HG03060 (cell line): ENCODE results near the gene DHPS.
"Not testable (repeated sequence)": the region's sequence is repeated elsewhere in the genome, so short reads cannot be mapped to it uniquely, and the experiment has no call there.

Experiments used
- ATAC-seq: cut with Tn5 transposase; IDR thresholded peaks from one replicate; pipeline ENCODE4 v1.9.1; 2021; ENCODE audit warnings: low read depth, moderate number of reproducible peaks; ENCODE audit not compliant: unreplicated experiment

DHPS gene

DNA sequence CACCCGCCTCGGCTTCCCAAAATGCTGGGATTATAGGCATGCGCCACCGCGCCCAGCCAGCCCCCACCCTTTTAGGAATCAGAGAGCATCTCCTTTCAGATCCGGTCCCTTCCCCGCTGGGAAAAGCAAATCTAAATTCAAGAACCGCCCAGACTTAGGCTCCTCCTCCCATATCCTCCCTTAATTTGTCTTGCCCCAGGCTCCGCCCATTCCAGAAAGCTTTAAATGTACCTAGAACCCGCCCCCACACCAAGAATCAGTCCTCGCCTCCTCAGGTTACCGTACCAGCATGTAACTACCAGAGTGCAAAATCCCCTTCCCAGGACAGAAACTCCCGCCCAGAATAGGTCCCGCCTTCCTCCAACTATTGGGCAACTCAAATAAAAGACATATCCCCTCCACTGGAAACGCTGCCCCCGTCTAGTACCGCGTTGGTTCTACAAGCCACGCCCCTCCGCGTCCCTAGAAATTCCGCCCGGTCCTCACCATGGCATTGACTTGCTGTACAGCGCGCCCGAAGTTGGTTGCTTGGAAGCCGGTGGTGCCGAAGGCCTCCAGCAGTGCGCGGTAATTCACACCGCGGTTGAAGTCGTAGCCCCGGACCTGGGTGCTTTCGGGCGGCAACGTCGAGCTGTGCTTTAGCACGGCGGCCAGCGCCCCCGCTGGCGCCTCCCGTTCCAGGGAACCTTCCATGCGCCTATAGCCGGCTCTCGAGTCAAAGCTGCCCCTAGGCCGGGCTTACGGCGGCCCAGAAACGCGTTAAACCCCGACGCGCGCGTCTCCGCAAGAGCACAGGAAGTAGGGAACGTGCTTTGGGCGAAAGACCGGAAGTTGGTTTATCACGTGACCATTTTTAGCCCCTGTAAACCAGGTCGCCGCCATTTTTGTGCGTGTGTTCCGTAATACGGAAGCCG, at the start of gene DHPS:
Gene DHPS, minus strand, starts transcription at position 807 of the 914 bp plus-strand sequence. Its CDS starts 114 bp downstream, at position 693.
- peak; percentile 76 for ATAC-seq

DNA sequence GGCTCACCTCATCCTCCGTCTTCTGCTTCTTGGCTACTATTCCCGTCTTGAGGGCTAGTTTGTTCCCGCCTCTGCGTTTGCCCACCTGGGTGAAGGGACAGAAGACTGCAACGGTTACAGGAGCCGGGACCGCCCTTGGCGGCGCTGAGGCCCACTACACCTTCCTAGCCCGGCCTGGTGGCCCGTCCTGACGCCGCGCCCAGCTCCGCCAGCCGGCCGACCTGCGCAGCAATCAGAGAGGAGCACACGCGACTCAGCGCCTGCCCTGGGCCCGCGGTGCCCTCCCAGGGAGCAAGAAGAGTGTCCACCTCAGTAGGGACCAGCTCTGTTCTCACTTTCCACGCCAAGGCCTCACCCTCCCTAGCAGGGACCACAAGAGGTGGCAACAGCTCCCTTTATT, 49.7 kb upstream of the DHPS start:
- no peak for ATAC-seq

DNA sequence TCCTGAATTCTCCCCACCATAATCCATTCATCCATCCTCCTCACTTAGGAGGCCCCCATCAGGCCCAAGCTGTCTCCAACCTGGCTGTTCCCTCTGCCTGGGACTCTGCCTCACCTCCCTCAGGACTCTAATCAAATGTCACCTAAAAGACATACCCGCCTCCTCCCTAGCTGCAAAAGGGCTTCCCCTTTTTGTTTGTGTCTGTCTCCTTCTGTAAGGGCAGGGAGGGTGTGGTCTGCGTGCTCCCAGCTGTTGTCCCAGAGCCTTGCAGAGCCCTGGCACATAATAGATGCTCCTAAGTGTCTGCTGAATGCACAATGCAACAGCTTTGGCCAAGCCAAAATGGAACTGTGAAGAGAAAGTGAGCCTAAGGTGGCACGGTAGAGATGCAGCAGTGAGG, 48.4 kb upstream of the DHPS start:
- no peak for ATAC-seq

DNA sequence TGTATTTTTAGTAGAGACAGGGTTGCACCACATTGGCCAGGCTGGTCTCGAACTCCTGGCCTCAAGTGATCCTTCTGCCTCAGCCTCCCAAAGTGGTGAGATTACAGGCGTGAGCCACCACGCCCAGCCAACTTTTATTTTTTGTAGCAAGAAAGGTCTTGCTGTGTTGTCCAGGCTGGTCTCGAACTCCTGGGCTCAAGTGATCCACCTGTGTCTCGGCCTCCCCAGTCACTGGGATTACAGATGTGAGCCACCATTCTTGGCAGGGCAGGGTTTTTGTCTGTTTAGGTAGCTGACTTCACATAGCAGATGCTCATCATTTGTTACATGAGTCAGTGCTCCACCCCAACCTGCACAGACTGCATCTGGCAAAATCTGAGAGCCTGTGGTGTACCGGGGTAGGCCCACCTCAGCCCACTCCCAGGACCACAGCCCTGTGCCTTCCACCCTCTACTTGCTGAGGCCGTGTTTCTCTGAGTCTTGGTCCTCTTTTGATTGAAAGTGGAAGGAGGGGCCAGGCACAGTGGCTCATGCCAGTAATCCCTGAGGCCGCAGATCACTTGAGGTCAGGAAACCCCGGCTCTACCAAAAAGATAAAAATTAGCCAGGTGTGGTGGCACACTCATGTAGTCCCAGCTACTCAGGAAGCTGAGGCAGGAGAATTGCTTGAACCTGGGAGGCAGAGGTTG, 46.2 kb upstream of the DHPS start:
- no peak for ATAC-seq

DNA sequence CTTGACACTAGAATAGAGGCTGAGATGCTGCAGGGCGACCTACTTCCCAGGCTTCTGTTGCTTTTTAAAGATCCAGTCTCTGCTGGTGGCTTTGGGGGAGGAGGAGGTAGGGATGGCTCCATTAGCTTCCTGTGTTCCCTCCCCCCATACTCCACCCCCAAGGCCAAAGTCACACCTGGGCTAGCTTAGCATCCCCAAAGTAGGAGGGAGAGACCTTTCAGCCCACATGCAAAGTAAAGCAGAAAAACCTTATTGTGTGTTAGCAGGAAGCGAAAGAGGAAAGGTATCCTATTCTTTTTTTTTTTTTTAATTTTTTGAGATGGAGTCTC, 45.3 kb upstream of the DHPS start:
- ATAC-seq = no peak

DNA sequence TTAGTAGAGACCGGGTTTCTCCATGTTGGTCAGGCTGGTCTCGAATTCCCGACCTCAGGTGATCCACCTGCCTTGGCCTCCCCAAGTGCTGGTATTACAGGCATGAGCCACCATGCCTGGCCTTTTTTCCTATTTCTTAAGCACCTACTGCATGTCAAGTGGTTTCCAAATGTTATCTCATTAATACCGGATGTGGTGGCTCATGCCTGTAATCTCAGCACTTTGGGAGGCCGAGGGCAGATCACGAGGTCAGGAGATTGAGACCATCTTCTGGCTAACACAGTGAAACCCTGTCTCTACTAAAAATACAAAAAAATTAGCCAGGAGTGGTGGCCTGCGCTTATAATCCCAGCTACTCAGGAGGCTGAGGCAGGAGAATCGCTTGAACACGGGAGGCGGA, 43.9 kb upstream of the DHPS start:
- ATAC-seq = not testable (repeated sequence)

DNA sequence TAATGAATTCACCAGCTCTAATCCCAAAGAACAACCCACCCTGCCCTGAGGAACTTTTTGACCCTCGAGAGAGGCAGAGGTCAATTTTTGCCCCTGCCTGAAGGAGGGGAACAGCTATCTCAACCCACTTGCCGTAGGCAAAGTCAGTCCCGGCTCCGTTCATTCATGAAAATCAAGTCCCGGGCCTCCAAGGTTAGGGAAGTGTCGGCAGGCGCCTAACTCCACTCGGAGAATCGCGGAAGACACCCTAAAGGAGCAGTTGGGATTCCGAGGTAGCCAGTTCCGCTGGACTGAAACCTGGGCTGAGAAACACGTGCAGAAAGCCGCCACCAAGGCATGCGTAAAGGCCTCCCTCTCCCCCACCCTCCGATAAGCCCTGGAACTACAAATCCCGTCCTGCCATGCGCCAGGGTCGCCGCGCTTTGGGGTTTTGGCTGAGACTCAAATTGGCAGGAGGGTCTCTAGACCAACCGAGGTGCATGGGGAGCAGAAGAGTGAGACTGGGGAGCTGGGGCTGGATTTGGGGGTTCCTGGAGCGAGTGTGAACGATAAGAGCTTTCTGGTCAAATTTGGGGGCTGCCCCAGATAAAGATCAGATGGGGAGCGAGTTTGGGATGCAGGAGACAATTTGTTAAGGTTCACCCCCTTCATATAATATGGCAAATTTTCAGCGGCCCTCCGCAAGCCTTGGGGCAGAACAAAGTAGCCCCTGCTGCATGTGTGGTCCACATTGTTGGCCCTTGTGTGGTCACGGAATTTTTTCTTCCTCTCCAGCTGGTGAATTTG, 42.2 kb upstream of the DHPS start, which contains the start of gene TNPO2:
Gene TNPO2, minus strand, starts transcription at position 292 of the 786 bp plus-strand sequence. CDS start 2,955 bp downstream, outside the sequence.
- ATAC-seq = no peak

DNA sequence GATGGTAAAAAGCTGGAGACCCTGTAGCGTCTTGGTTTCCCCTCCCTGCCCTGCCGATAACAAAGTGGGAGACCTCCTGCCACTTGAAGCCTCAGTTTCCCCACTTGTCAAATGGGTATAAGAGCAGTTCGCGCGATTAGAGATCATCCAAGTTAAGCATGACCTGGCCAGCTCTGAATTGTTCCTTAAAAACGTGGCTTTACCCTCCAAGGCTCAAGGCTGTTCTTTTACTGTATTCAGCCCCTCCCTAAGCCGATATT, 41.6 kb upstream of the DHPS start:
- no peak for ATAC-seq

DNA sequence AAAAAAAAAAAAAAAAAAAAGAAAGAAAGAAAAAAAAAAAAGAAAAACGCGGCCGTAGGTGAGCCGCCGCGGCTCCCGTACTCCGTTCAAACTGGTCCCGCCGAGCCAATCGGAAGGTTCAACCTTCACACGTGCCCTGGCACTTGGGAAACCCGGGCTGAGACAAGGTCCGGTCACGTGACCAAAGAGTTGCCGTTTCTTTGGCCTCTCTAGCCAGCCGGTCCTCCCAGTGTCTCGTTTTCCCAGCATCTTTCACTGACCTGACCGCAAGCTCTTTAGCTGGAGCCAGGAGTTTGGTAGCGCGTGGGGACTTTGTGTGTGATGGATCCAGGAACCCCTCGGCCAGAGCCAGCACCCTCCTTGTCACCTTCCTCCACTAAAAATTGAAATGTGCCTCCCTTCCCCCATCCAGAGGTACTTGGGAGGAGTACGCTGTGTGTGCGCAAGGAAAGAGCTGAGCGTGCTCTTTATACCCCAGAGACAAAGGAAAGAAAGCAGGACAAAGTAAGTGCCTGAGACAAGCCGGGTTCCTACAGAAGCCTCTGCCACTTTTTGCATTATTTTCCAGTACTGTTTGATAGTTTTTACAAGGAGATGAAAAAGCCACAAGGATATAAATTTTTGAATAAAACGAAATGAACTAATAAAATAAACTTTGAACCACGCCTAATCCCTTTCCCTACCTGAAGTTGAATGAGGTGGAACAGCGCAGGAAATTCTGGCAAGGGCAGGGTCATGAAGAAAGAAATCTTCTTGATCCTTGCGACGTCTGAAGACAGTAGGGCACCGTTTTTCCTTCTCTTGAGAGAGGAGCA, 41.1 kb upstream of the DHPS start:
- ATAC-seq = peak; percentile 71

DNA sequence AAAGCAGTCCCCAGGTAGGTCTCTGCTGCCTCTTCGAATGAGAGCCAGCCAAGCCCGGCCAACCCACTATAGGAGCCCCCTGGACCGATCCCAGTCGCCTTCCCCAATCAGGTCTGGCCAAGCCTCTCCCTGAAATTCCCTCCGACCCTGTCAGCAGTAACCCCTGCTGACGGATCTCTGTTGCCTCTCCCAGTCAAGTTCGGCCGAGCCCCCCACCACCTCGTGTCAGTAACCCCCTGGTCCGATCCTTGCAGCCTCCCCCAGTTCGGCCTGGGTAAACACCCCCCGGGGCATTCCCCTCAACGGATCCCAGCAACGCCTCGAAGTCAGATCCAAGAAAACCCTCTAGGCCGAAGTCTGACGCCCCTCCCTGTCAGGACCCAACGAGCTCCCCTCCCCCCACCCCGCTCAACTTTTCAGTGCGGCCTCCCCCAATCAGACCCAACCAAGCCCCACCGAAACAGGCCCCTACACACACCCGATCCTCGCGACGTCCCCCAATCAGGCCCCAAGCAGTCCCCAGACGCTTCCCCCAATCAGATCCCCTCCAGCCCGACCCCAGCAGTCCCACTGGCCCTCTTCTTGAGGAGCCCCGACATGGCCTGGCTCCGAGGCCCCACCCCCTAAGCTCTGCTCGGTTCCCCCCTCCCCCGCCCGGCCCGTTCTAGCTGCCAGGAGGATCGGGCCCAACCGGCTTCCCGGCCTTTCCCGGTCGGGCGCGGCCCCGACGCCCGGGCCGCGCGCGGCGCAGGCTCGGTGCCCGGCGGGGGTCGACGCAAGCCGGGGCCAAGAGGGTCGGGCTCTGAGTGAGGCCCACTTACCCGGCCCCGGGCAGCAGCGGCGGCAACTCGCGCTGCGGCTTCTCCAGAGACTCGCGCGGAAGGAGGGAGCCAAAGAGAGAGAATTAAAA, 40.2 kb upstream of the DHPS start:
- ATAC-seq = no peak

DNA sequence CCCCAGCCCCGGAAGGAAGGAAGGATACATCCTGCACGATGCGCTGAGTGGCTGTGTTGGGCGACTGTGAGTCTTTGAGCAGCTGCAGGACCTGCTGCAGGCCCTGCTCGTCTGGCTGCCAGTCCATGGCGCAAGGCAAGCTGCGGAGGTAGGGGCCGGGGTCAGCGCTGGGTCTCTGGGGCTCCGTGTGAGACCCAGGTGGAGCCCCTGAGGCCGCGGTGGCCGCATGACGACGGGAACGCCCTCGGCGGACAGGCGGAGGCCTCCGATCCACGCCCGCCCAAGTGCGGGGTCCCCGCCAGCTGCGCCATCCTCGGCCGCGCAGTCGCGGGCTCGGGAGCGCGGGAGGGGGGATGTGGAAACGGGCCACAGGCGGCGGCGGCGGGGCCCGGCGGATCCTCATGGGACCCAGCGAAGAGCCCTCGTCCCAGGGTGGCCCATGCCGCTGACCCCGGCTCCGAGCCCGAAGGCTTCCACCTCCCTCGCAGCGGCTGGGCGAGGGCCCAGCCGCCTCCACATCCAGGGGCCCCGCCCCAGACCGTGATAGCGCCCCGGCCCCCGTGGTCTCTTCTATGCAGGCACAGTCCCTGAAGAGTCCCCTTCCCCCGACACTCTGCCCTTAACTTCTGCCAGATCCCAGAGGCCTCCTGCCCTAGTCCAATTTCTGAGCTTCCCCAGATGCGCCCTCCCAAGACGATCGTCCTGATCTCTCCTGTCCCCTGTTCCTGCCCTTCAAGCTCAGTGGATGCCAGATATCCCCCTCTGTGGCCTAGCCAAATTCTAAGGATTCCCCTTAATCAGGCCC, 39.4 kb upstream of the DHPS start:
- ATAC-seq = no peak

DNA sequence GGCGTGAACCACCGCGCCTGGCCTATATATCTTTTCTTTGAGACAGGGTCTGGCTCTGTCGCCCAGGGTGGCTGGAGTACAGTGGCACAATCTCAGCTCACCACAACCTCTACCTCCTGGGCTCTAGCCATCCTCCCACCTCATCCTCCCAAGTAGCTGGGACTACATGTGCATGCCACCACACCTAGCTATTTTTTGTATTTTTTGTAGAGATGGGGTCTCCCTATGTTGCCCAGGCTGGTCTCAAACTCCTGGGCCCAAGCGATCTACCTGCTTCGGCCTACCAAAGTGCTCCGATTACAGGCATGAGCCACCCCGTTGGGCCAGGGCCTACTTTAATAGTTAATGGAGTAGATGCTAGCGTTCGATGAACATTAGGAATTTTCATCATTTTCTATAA, 38.6 kb upstream of the DHPS start:
- no peak for ATAC-seq

DNA sequence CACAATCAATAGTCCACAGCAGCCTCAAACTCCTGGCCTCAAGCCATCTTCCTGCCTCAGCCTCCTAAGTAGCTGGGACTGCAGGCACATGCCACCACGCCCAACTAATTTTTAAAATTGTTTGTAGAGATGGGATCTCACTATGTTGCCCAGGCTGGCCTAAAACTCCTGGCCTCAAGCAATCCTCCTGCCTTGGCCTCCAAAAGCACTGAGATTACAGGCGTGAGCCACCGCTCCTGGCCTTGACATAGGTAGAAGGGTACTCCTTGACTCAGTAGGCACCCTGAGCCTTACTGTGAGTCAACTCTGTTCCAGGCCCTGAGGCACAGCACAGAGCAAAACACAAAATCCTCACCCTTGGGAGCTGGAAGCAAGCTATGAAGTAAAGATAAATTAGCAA, 34.2 kb upstream of the DHPS start:
- ATAC-seq = no peak

DNA sequence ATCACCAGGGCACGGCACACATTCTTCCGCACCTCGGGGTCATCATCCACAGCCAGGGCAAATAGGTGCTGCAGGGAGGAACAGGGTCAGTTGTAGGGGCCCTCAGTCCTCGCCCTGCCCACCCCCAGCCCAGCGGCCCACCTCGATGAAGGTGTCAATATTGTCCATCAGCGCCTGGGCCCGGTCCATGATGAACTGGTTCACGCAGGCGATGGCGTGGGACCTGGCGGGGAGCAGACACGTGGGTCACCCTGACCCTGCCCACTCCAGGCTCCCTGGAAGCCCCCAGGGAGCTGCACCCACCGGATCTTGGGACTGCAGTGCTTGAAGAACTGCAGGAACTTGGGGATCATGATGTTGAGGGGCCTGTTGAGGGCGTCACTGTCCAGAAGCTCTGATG, 33.4 kb upstream of the DHPS start:
- ATAC-seq = no peak

DNA sequence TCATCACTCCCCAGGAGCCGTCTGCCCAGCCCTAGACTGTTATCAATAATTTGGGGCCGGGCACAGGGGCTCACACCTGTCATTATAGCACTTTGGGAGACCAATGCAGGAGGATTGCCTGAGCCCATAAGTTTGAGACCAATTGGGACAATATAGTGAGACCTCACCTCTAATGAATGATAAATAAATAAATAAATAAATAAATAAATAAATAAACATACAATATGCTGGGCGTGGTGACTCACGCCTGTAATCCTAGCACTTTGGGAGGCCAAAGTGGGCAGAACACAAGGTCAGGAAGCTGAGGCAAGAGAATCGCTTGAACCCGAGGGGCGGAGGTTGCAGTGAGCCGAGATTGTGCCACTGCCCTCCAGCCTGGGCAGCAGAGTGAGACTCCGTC, 31.6 kb upstream of the DHPS start:
- ATAC-seq = not testable (repeated sequence)

DNA sequence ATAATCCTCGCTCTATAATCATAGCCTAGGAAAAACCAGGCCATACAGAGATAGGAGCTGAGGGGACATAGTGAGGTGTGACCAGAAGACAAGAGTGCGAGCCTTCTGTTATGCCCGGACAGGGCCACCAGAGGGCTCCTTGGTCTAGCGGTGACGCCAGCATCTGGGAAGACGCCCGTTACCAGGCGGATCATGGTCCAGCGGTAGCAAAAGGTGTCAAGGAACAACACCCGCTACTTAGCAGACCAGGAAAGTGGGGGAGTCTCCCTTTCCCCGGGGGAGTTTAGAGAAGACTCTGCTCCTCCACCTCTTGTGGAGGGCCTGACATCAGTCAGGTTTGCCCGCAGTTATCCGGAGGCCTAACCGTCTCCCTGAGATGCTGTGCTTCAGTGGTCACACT, 30.4 kb upstream of the DHPS start:
- not testable (repeated sequence) for ATAC-seq

DNA sequence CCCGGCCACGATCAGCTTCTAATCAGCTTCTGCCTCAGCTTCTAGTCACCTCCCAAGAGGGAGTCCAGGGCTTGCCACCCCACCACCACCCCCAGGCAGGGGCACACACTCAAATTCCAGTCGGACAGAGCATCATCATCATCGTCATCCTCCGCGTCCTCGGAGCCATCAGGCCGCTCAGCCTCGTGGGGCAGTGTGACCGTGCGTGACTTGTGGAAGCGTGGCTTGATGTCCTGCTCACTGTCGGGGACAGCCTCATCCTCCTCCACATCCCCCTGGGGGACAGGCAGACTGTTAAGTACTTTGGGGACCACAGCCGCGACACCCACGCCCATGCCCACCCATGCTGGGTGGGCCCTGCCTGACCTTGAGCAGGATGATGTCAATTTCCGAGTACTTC, 29.5 kb upstream of the DHPS start:
- no peak for ATAC-seq

DNA sequence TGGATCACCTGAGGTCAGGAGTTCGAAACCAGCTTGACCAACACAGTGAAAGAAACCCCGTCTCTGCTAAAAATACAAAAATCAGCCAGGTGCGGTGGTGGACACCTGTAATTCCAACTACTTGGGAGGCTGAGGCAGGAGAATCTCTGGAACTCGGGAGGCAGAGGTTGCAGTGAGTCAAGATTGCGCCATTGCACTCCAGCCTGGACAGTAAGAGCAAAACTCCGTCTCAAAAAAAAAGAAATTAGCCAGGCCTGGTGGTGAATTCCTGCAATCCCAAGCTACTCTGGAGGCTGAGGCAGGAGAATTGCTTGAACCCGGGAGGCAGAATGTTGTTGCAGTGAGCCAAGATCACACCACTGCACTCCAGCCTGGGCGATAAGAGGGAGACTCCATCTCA, 27.0 kb upstream of the DHPS start:
- ATAC-seq = no peak

DNA sequence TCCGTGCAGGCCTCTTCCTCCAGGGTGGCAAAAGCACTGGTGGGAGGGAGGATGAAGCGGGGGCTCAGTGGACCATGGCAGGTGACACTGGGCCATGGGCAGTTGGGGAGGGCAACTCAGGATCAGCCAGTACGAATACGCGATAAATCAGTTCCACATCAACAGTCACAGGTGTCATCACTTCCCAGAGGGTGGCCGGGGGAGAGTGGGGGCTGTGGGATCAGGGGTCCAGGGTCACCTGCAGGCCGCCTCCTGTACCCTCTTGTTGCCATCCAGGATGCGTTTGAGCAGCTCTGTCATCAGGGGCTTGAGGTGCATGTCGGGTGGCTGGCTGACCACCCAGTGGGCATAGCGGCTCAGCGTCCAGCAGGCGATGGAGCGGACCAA, 24.6 kb upstream of the DHPS start:
- no peak for ATAC-seq
